CD4-positive, alpha-beta memory T cell (primary cell): ENCODE measurements around the gene RNF215. TPM values are rescaled to one million over a fixed set of nuclear protein-coding genes. Genes with fewer than 3 reads are reported as not detected.

Source experiments
- CTCF ChIA-PET: fragments of 350-600 bp; sonication (Branson Sonifier 250); formaldehyde crosslinking; loops from one replicate; lab custom pipeline; 2021; ENCODE audit warnings: inconsistent platforms; ENCODE audit not compliant: partially characterized antibody; lab: Charles Lee
- POLR2A ChIA-PET: fragments of 350-600 bp; sonication (Branson Sonifier 250); formaldehyde crosslinking; loops from one replicate; lab custom pipeline; 2021; ENCODE audit not compliant: partially characterized antibody; lab: Charles Lee
- DNase-seq, 5 donors: peaks; one replicate each; pipeline versions ENCODE4 v3.0.0 to v3.0.0-alpha.2; 2020 to 2022; ENCODE audit warnings: mixed read lengths in 1 of 5
- H3K27ac ChIP-seq: one replicate; pipeline ENCODE4 v1.7.0; 2013; ENCODE audit warnings: low read depth, low read length
- H3K27me3 ChIP-seq: 2 replicates; pipeline ENCODE4 v1.7.0; 2013; ENCODE audit warnings: mild to moderate bottlenecking, low read length, moderate library complexity; ENCODE audit not compliant: insufficient read depth
- H3K36me3 ChIP-seq: 2 replicates; pipeline ENCODE4 v1.7.0; 2013; ENCODE audit warnings: mild to moderate bottlenecking, low read length, moderate library complexity; ENCODE audit not compliant: insufficient read depth
- H3K4me1 ChIP-seq: 2 replicates; pipeline ENCODE4 v1.7.0; 2013; ENCODE audit warnings: mild to moderate bottlenecking, low read length, moderate library complexity; ENCODE audit not compliant: insufficient read depth
- H3K4me3 ChIP-seq, 2 donors: one replicate each; pipeline ENCODE4 v1.7.0; 2013; ENCODE audit warnings: low read length in 2 of 2, mild to moderate bottlenecking in 1 of 2
- H3K9me3 ChIP-seq, 2 donors: one replicate each; pipeline ENCODE4 v1.7.0; 2013; ENCODE audit warnings: low read length in 2 of 2, control low read depth in 1 of 2; ENCODE audit not compliant: control insufficient read depth in 1 of 2
- H3K27ac Mint-ChIP-seq, 7 donors: one replicate each; pipeline ENCODE4 v1.8.0; 2020 to 2021; ENCODE audit warnings: mixed read lengths in 7 of 7, mild to moderate bottlenecking in 6 of 7, inconsistent platforms in 3 of 7, moderate library complexity in 3 of 7
- H3K27me3 Mint-ChIP-seq, 2 donors: one replicate each; pipeline ENCODE4 v1.8.0; 2020 to 2021; ENCODE audit warnings: mixed read lengths in 2 of 2
- H3K36me3 Mint-ChIP-seq, 2 donors: one replicate each; pipeline ENCODE4 v1.8.0; 2020 to 2021; ENCODE audit warnings: mixed read lengths in 2 of 2, inconsistent platforms in 1 of 2, mild to moderate bottlenecking in 1 of 2
- H3K4me1 Mint-ChIP-seq, 4 donors: one replicate each; pipeline ENCODE4 v1.8.0; 2020 to 2021; ENCODE audit warnings: mixed read lengths in 4 of 4, mild to moderate bottlenecking in 1 of 4
- H3K4me3 Mint-ChIP-seq, 8 donors: one replicate each; pipeline ENCODE4 v1.8.0; 2020 to 2021; ENCODE audit warnings: mixed read lengths in 8 of 8, mild to moderate bottlenecking in 7 of 8, moderate library complexity in 6 of 8, inconsistent platforms in 3 of 8
- H3K9me3 Mint-ChIP-seq, 8 donors: one replicate each; pipeline ENCODE4 v1.8.0; 2020 to 2021; ENCODE audit warnings: mixed read lengths in 8 of 8, mild to moderate bottlenecking in 5 of 8, inconsistent platforms in 3 of 8, moderate library complexity in 1 of 8
- intact Hi-C: fragments of 100-400 bp; cut with micrococcal nuclease; formaldehyde crosslinking; loops from one replicate; pipeline ENCODE4 v1.15.1; 2023
- polyA plus RNA-seq, 2 donors: library from polyadenylated mRNA; unstranded; fragments of 300-500 nt; fragmentation: Illumina TruSeq; gene quantifications; one replicate each; pipeline ENCODE4 v1.2.3, GENCODE V29; 2021
- total RNA-seq, 2 experiments: library from RNA; stranded (reverse); gene quantifications; one replicate each; pipeline ENCODE4 v1.2.3, GENCODE V29; 2021

RNF215 gene
- total and polyA plus RNA-seq, 4 experiments from 2014 or later = 0.29 to 6.6 (median 3.3) TPM

DNA sequence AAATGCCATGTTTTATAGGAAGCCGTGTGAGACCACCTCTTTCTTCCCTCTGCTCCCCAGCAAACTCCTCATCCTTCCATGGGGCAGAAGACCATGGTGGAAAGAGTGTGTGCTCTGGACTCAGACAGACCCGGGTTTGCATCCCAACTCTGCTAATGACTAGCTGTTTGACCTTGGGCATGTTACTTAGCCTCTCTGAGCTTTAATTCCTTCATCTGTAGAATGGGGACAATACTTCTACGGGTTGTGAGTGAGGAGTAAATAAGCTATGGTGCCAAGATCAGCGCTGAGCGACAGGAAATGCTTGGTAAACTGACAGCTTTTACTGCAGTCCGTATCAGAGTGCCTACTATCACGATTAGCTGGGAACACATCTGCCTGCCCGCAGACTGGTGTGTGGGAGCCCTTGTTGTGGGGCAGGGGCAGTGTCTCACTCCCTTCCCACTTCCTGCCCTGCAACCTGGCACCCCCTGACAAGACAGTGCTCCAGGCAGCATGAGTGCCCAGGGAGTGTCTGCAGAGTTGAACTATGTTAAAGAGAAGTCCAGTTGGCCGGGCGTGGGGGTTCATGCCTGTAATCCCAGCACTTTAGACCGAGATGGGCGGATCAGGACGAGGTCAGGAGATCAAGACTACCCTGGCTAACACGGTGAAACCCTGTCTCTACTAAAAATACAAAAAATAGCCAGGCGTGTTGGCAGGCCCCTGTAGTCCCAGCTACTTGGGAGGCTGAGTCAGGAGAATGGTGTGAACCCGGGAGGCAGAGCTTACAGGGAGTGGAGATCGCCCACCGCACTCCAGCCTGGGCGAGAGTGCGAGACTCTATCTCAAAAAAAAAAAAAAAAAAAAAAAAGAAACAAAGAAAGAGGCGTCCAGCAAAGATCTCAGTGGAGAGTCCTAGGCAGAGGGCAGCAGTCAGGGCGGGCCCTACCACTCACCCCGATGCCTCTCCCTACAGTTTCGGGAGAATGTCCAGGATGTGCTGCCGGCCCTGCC, 11.8 kb upstream of the RNF215 start:
- peaks cover 16 to 34% (median 27%) of the 10 kb centered on the region in 4 donors for H3K4me1 Mint-ChIP-seq
- no peak for DNase-seq
- no peak overlapping the region for H3K27ac ChIP-seq

DNA sequence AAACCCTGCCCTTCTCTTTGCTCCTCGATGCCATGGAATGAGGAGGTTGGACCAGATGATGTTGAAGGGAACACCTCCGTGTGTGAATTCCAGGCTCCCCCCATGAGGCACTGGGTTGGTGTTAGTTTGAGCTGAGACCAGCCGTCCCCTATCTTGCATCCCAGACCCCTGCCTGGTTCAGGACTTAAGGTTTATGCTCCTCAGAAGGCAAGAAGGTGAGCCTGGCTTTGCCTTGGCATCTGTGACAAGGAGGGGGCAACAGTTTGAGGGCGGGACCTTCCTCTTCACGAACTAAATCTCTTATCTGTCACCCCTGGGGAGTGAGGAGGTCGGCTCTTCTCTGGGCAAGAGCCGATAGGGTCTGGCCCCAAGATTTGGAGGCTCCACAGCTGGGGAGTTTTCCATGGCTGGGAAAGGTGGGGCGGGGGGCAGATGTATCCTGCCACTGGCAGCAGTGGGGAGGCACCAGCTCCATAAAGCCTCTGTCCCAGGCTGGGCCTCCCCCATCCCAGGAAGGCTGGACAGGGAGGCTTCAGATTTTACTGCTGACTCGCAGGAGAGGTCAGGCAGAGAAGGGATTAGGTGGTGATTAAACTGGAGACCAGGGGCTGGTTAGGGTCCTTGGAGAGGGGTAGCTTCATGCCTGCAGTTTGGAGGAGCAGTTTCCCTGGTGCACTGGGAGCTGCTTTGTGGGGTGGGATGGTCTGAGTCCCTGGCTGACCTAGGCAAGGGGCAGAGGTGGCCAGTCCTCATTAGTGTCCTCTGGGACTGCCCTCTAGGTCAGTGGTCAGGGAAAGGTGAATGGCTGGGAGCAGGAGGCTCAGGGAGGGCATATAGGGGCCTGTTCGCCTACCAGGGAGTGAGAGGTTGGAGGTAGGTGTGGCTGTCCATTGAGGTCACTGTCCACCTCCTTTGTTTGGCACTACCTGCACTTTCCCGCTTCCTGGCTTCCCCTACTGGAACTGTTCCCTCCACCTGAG, 10.7 kb upstream of the RNF215 start:
- peak overlapping the region; percentile 67 to 90 (median 78) for H3K4me3 Mint-ChIP-seq
- Histone ChIP-seq H3K27me3 (no peaks in the 10 kb centered on the region), H3K4me1 (peaks cover 27% of the 10 kb centered on the region), H3K4me3 (peak overlapping the region in 1 of 2 donors; percentile 18), H3K36me3 (no peaks in the 10 kb centered on the region), H3K9me3 (no peaks in the 10 kb centered on the region), H3K27ac (peak overlapping the region; percentile 39)
- intact Hi-C loops = loop anchor here (1.0 kb wide), 1 partner anchor 26 kb away; no protein-coding TSS in a partner anchor
- H3K9me3 Mint-ChIP-seq = no peaks in the 10 kb centered on the region
- H3K4me1 Mint-ChIP-seq = peaks cover 16 to 34% (median 27%) of the 10 kb centered on the region in 4 donors
- H3K27ac Mint-ChIP-seq = peak overlapping the region; percentile 22 to 88 (median 85)
- no peak for DNase-seq
- CTCF ChIA-PET = interaction anchor here (0.7 to 16.0 kb wide), 9 partner anchors 11 to 110 kb away, joined by 3 to 194 read pairs (median 5); partner anchors contain the start of genes CASTOR1, MTFP1 and RNF215
- peaks cover 0 to 2% of the 10 kb centered on the region in 2 donors for H3K27me3 Mint-ChIP-seq
- POLR2A ChIA-PET = interaction anchor here (1.1 to 6.4 kb wide), 8 partner anchors 10 to 115 kb away, joined by 3 to 91 read pairs (median 6); partner anchors contain the start of genes CASTOR1, MTFP1 and RNF215
- H3K36me3 Mint-ChIP-seq = peaks cover 0 to 2% of the 10 kb centered on the region in 2 donors

More for the DNA sequence above, 11.8 kb upstream of the RNF215 start:
- intact Hi-C loops = no loop called here
- Histone ChIP-seq H3K4me1 (peaks cover 27% of the 10 kb centered on the region), H3K36me3 (no peaks in the 10 kb centered on the region), H3K27me3 (no peaks in the 10 kb centered on the region), H3K9me3 (no peaks in the 10 kb centered on the region), H3K4me3 (no peak overlapping the region)
- Mint-ChIP-seq H3K36me3 (peaks cover 0 to 2% of the 10 kb centered on the region in 2 donors), H3K9me3 (no peaks in the 10 kb centered on the region), H3K27me3 (peaks cover 0 to 2% of the 10 kb centered on the region in 2 donors), H3K27ac (peak overlapping the region; percentile 22 to 88 (median 73)), H3K4me3 (peak overlapping the region in 7 of 8 donors; percentile 67 to 90 (median 79))
- ChIA-PET POLR2A (interaction anchor here (1.3 to 6.4 kb wide), 4 partner anchors 9 to 38 kb away, joined by 3 to 91 read pairs (median 11); partner anchors contain the start of gene MTFP1), CTCF (interaction anchor here (0.7 to 16.0 kb wide), 7 partner anchors 12 to 291 kb away, joined by 3 to 194 read pairs (median 3); partner anchors contain the start of genes MTFP1 and RNF215)

DNA sequence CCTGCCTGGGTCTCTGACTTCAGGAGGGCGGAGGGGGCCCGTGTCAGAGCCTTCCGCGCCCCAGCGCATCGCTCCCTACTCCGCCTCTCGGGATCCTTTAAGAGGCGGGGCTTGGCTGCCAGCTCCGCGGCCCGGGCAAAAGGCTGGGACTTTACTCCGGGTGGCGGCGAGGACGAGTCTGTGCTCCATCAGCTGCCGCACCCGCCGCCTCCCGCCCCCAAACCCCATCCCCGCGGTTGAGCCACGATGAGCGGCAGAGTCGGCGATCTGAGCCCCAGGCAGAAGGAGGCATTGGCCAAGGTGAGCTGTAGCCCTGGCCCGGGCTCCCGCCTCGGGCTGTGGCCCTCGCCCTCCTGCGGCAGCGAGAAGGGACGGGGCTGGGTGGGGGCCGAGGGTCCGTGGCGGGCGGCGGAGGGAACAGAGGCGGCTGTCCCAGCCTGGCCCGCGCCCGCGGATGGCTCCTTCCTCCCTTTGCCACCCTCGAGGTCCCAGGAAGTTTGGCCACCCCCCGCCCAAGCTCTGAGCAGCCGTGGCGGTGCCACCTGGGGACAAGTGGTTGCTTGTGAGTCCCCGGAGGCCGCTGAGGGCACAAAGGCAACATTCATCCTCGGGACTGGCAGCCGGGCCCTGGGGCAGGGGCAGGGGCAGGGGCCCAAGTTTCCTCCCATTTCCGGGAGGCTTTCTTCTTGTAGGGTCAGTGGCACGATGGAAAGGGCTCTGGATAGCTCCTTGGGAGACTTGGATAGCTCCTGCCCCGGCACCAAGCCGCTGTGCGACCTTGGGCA, 9.9 kb upstream of the RNF215 start, which contains the start of gene SEC14L2:
Gene SEC14L2 (plus strand): TSS at position 148 of the 785 bp plus-strand sequence. CDS start 99 bp downstream, at position 247.
- peak; percentile 42 to 60 (median 48) for DNase-seq
- intact Hi-C loops = loop anchor here (1.0 kb wide), 1 partner anchor 27 kb away; no protein-coding TSS in a partner anchor
- H3K9me3 ChIP-seq = no peaks in the 10 kb centered on the region
- no peaks in the 10 kb centered on the region for H3K27me3 ChIP-seq
- H3K4me1 Mint-ChIP-seq = peaks cover 16 to 34% (median 27%) of the 10 kb centered on the region in 4 donors
- H3K4me3 ChIP-seq = peak within 1 kb of the TSS; percentile 18 to 29
- H3K27ac ChIP-seq = peak within 1 kb of the TSS; percentile 39
- peak within 1 kb of the TSS; percentile 83 to 95 (median 90) for H3K4me3 Mint-ChIP-seq
- ChIA-PET POLR2A (interaction anchor here (0.6 to 6.4 kb wide), 10 partner anchors 8 to 114 kb away, joined by 3 to 91 read pairs (median 4); partner anchors contain the start of genes CASTOR1, MTFP1 and RNF215), CTCF (interaction anchor here (0.8 to 16.0 kb wide), 11 partner anchors 8 to 289 kb away, joined by 3 to 194 read pairs (median 5); partner anchors contain the start of genes CASTOR1, MTFP1 and RNF215)
- H3K27me3 Mint-ChIP-seq = peaks cover 0 to 2% of the 10 kb centered on the region in 2 donors
- H3K4me1 ChIP-seq = peaks cover 27% of the 10 kb centered on the region
- peak within 1 kb of the TSS in 6 of 7 donors; percentile 57 to 93 (median 88) for H3K27ac Mint-ChIP-seq
- no peaks in the 10 kb centered on the region for H3K36me3 ChIP-seq
- H3K9me3 Mint-ChIP-seq = no peaks in the 10 kb centered on the region
- H3K36me3 Mint-ChIP-seq = peaks cover 0 to 2% of the 10 kb centered on the region in 2 donors

DNA sequence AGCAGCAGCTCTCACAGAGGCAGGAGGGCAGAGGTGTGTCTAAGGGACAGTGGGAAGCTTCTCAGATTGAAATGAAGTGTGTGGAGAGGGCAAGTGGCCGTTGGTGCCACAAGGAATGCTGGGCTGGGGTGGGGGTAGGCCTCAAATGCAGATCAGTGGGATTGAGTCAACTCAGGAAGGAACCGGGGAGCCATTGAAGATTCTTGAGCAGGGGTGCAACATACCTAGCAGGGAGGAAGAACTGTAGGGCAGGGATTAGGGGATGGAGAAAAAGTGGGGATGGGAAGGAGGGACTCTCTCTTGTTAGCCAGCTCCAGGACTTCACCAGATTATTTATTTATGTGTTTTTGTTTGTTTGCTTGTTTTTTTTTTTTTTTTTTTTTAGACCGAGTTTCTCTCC, 6.7 kb upstream of the RNF215 start:
- Histone ChIP-seq H3K4me3 (no peak overlapping the region), H3K9me3 (no peaks in the 10 kb centered on the region), H3K36me3 (no peaks in the 10 kb centered on the region), H3K4me1 (peaks cover 30% of the 10 kb centered on the region), H3K27me3 (no peaks in the 10 kb centered on the region), H3K27ac (no peak overlapping the region)
- no peak overlapping the region for H3K4me3 Mint-ChIP-seq
- H3K36me3 Mint-ChIP-seq = peaks cover 0 to 2% of the 10 kb centered on the region in 2 donors
- H3K9me3 Mint-ChIP-seq = no peaks in the 10 kb centered on the region
- peak overlapping the region in 4 of 7 donors; percentile 68 to 89 (median 84) for H3K27ac Mint-ChIP-seq
- intact Hi-C loops = no loop called here
- no peak for DNase-seq
- CTCF ChIA-PET = interaction anchor here (0.6 to 16.0 kb wide), 6 partner anchors 8 to 286 kb away, joined by 3 to 194 read pairs (median 4); partner anchors contain the start of gene MTFP1
- peaks cover 0 to 2% of the 10 kb centered on the region in 2 donors for H3K27me3 Mint-ChIP-seq
- H3K4me1 Mint-ChIP-seq = peaks cover 18 to 41% (median 29%) of the 10 kb centered on the region in 4 donors
- POLR2A ChIA-PET = interaction anchor here (0.6 to 6.4 kb wide), 5 partner anchors 25 to 953 kb away, joined by 3 to 91 read pairs (median 4); partner anchors contain the start of genes CASTOR1, MTFP1 and TBC1D10A

DNA sequence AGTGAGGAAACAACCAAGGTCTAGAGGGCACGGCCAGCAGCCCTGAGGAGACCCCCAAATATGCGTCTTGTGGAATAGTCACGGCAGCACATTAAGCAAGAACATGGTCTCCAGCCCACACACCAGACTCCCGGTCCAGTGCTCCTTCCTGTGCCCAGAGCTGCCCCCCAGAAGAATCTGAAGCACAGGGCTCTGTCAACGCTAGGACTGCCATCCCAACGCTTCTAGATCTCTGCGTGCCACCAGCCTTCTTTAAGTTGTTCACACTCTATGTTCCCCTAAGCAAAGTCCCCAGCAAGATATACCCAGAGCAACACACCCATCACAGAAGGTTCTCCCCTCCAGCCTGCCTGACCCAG, 6.1 kb upstream of the RNF215 start:
- no peak for DNase-seq
- peaks cover 0 to 2% of the 10 kb centered on the region in 2 donors for H3K36me3 Mint-ChIP-seq
- intact Hi-C loops = no loop called here

More for the DNA sequence above, 6.1 kb upstream of the RNF215 start:
- CTCF ChIA-PET = interaction anchor here (0.6 to 16.0 kb wide), 4 partner anchors 12 to 112 kb away, joined by 3 to 194 read pairs (median 14); partner anchors contain the start of gene MTFP1
- Mint-ChIP-seq H3K9me3 (no peaks in the 10 kb centered on the region), H3K27me3 (peaks cover 0 to 2% of the 10 kb centered on the region in 2 donors), H3K27ac (peak overlapping the region in 4 of 7 donors; percentile 38 to 89 (median 73)), H3K4me3 (no peak overlapping the region), H3K4me1 (peaks cover 12 to 35% (median 24%) of the 10 kb centered on the region in 4 donors)
- H3K27me3 ChIP-seq = no peaks in the 10 kb centered on the region
- no peaks in the 10 kb centered on the region for H3K36me3 ChIP-seq
- POLR2A ChIA-PET = interaction anchor here (1.4 to 4.7 kb wide), 2 partner anchors 32 to 104 kb away, joined by 7 to 41 read pairs; partner anchors contain the start of genes CASTOR1 and MTFP1
- peaks cover 24% of the 10 kb centered on the region for H3K4me1 ChIP-seq
- H3K9me3 ChIP-seq = no peaks in the 10 kb centered on the region
- no peak overlapping the region for H3K27ac ChIP-seq
- H3K4me3 ChIP-seq = no peak overlapping the region
